Thyroid gland (tissue), 4 donors: ENCODE data around the gene GFOD1. TPM values are rescaled to one million over a fixed set of nuclear protein-coding genes. Genes with fewer than 3 reads are reported as not detected.

ENCODE experiments used
- DNase-seq, 2 donors: peaks; one replicate each; pipeline ENCODE4 v3.0.0-alpha.2; 2019
- H3K27ac ChIP-seq, 3 donors: fragments of 200-600 bp; sonication (generic); 1 replicate in 2 of 3; 2 replicates in 1 of 3; pipeline ENCODE4 v1.5.1; 2016 to 2019; ENCODE audit warnings: mild to moderate bottlenecking in 1 of 3, moderate library complexity in 1 of 3
- H3K27me3 ChIP-seq: fragments of 200-600 bp; sonication (generic); one replicate; pipeline ENCODE4 v1.5.1; 2019
- H3K36me3 ChIP-seq, 2 donors: fragments of 200-600 bp; sonication (generic); one replicate each; pipeline ENCODE4 v1.5.1; 2016 to 2019
- H3K4me1 ChIP-seq, 2 donors: fragments of 200-600 bp; sonication (generic); one replicate each; pipeline ENCODE4 v1.5.1; 2017 to 2019
- H3K4me3 ChIP-seq, 3 donors: fragments of 200-600 bp; sonication (generic); replicated peaks in 1 of 3; 1 replicate in 2 of 3; 2 replicates in 1 of 3; pipeline ENCODE4 v1.5.1; 2016; ENCODE audit warnings: mild to moderate bottlenecking in 1 of 3
- H3K9me3 ChIP-seq: fragments of 200-600 bp; sonication (generic); one replicate; pipeline ENCODE4 v1.5.1; 2017
- CTCF ChIP-seq, 6 experiments: fragments of 200-600 bp in 3 of 6; fragments of 450-650 bp in 3 of 6; sonication (generic) in 3 of 6; IDR thresholded peaks; one replicate each; pipeline ENCODE4 v1.5.1; 2016 to 2019; ENCODE audit warnings: antibody characterized with exemption in 6 of 6, mild to moderate bottlenecking in 2 of 6, inconsistent platforms in 1 of 6, moderate library complexity in 1 of 6
- POLR2A ChIP-seq, 2 donors: fragments of 450-650 bp; IDR thresholded peaks; one replicate each; pipeline ENCODE4 v1.6.1; 2017; ENCODE audit warnings: antibody characterized with exemption in 2 of 2, mild to moderate bottlenecking in 2 of 2, moderate library complexity in 1 of 2
- WGBS, 2 donors: methylation state at CpG; one replicate each; pipeline ENCODE4 v1.1.5; 2017; 5-methylcytosine and 5-hydroxymethylcytosine counted together
- intact Hi-C: fragments of 100-400 bp; cut with DNase I; formaldehyde crosslinking; loops from one replicate; pipeline ENCODE4 v1.15.1; 2023
- total RNA-seq, 4 donors: library from RNA; depleted of rRNA; stranded (reverse); fragments of >200 nt; gene quantifications; one replicate each; pipeline ENCODE4 v1.2.3, GENCODE V29; 2016

Gene GFOD1
- total RNA-seq, 4 donors from 2014 or later, result 4.2 to 18.4 (median 8.5) TPM

- Histone ChIP-seq H3K9me3 (no peaks in the 10 kb centered on the region), H3K27me3 (no peaks in the 10 kb centered on the region), H3K36me3 (no peaks in the 10 kb centered on the region), H3K27ac (no peak overlapping the region), H3K4me1 (peaks cover 0 to 3% of the 10 kb centered on the region in 2 donors), H3K4me3 (no peak overlapping the region)
- 56 to 73% methylated on average over 5 of the region's 5 CpGs for WGBS, 2 donors
- TF ChIP-seq CTCF (IDR thresholded peaks at IDR 0.05) (no peak), POLR2A (IDR thresholded peaks at IDR 0.05) (no peak)
- intact Hi-C loops, result no loop called here
- DNase-seq, result no peak
These were observed 31.8 kb downstream of the GFOD1 start for GRCh38 chr6:13455552-13455966.

GRCh38 chr6:13454286-13455221, 32.8 kb downstream of the GFOD1 start:
- Histone ChIP-seq H3K9me3 (no peaks in the 10 kb centered on the region), H3K36me3 (no peaks in the 10 kb centered on the region), H3K4me1 (peaks cover 0 to 3% of the 10 kb centered on the region in 2 donors), H3K27me3 (no peaks in the 10 kb centered on the region), H3K27ac (no peak overlapping the region), H3K4me3 (no peak overlapping the region)
- 65 to 66% methylated on average over 11 of the region's 11 CpGs for WGBS, 2 donors
- no peak for TF ChIP-seq CTCF (IDR thresholded peaks at IDR 0.05)
- TF ChIP-seq POLR2A (IDR thresholded peaks at IDR 0.05), result no peak
- peak; percentile 8 to 16 for DNase-seq
- intact Hi-C loops, result no loop called here

- Histone ChIP-seq H3K9me3 (no peaks in the 10 kb centered on the region), H3K4me3 (no peak overlapping the region), H3K27me3 (no peaks in the 10 kb centered on the region), H3K27ac (no peak overlapping the region), H3K4me1 (peaks cover 0 to 3% of the 10 kb centered on the region in 2 donors), H3K36me3 (no peaks in the 10 kb centered on the region)
- DNase-seq, result no peak
- TF ChIP-seq POLR2A (IDR thresholded peaks at IDR 0.05), result no peak
- 85 to 87% methylated on average over 2 of the region's 2 CpGs for WGBS, 2 donors
- intact Hi-C loops, result no loop called here
These were observed 33.6 kb downstream of the GFOD1 start for GRCh38 chr6:13453771-13454251.

GRCh38 chr6:13453153-13453552, 34.2 kb downstream of the GFOD1 start:
- no peak for TF ChIP-seq POLR2A (IDR thresholded peaks at IDR 0.05)
- no peak for TF ChIP-seq CTCF (IDR thresholded peaks at IDR 0.05)
- H3K4me1 ChIP-seq, result peaks cover 0 to 3% of the 10 kb centered on the region in 2 donors
- H3K4me3 ChIP-seq, result no peak overlapping the region
- WGBS, 2 donors, result 95 to 97% methylated on average over 4 of the region's 4 CpGs
- H3K27ac ChIP-seq, result no peak overlapping the region
- intact Hi-C loops, result no loop called here
- DNase-seq, result no peak
- no peaks in the 10 kb centered on the region for H3K27me3 ChIP-seq
- no peaks in the 10 kb centered on the region for H3K9me3 ChIP-seq
- H3K36me3 ChIP-seq, result no peaks in the 10 kb centered on the region

- 83 to 86% methylated on average over 11 of the region's 11 CpGs for WGBS, 2 donors
- TF ChIP-seq POLR2A (IDR thresholded peaks at IDR 0.05) (no peak), CTCF (IDR thresholded peaks at IDR 0.05) (no peak)
- no peak overlapping the region for H3K27ac ChIP-seq
- H3K9me3 ChIP-seq, result no peaks in the 10 kb centered on the region
- no peaks in the 10 kb centered on the region for H3K27me3 ChIP-seq
- no peaks in the 10 kb centered on the region for H3K36me3 ChIP-seq
- H3K4me3 ChIP-seq, result no peak overlapping the region
- intact Hi-C loops, result no loop called here
- peaks cover 0 to 3% of the 10 kb centered on the region in 2 donors for H3K4me1 ChIP-seq
- no peak for DNase-seq
These were observed 34.9 kb downstream of the GFOD1 start for GRCh38 chr6:13452346-13453117.
